ENCODE data around the gene MMP24.

MMP24 gene

GRCh38 chr20:35290887-35291417 lies 64.5 kb downstream of the MMP24 start:
- H3K36me3 ChIP-seq (ENCODE audit: insufficient read depth, low read length), result no peaks in the 10 kb centered on the region
- no peak overlapping the region for H3K4me3 ChIP-seq (ENCODE audit: low read length)
- no peak overlapping the region for H2AFZ ChIP-seq (ENCODE audit: low read depth, low read length)
- peaks cover 24% of the 10 kb centered on the region for H3K27me3 ChIP-seq (ENCODE audit: insufficient read depth, low read length)
- H3K9me3 ChIP-seq (ENCODE audit: low read length), result no peaks in the 10 kb centered on the region
- H3K4me1 ChIP-seq (ENCODE audit: insufficient read depth, low read length), result no peaks in the 10 kb centered on the region

GRCh38 chr20:35291654-35292503 lies 65.4 kb downstream of the MMP24 start, which contains the start of gene FAM83C:
Gene FAM83C (minus strand): TSS chr20:35292425. CDS start chr20:35292304, 121 bp downstream.
- Histone ChIP-seq H3K27me3 (ENCODE audit: insufficient read depth, low read length) (peaks cover 24% of the 10 kb centered on the region), H3K36me3 (ENCODE audit: insufficient read depth, low read length) (no peaks in the 10 kb centered on the region), H2AFZ (ENCODE audit: low read depth, low read length) (no peak within 1 kb of the TSS), H3K4me1 (ENCODE audit: insufficient read depth, low read length) (no peaks in the 10 kb centered on the region), H3K9me3 (ENCODE audit: low read length) (no peaks in the 10 kb centered on the region), H3K4me3 (ENCODE audit: low read length) (no peak within 1 kb of the TSS)

GRCh38 chr20:35292504-35293285 lies 66.2 kb downstream of the MMP24 start:
- no peak overlapping the region for H3K4me3 ChIP-seq (ENCODE audit: low read length)
- no peak overlapping the region for H2AFZ ChIP-seq (ENCODE audit: low read depth, low read length)
- no peaks in the 10 kb centered on the region for H3K36me3 ChIP-seq (ENCODE audit: insufficient read depth, low read length)
- no peaks in the 10 kb centered on the region for H3K9me3 ChIP-seq (ENCODE audit: low read length)
- no peaks in the 10 kb centered on the region for H3K4me1 ChIP-seq (ENCODE audit: insufficient read depth, low read length)
- peaks cover 24% of the 10 kb centered on the region for H3K27me3 ChIP-seq (ENCODE audit: insufficient read depth, low read length)

GRCh38 chr20:35293303-35294292 lies 67.1 kb downstream of the MMP24 start:
- Histone ChIP-seq H3K9me3 (ENCODE audit: low read length) (no peaks in the 10 kb centered on the region), H2AFZ (ENCODE audit: low read depth, low read length) (no peak overlapping the region), H3K4me3 (ENCODE audit: low read length) (no peak overlapping the region)

GRCh38 chr20:35294293-35294685 lies 67.8 kb downstream of the MMP24 start:
- H3K4me1 ChIP-seq (ENCODE audit: insufficient read depth, low read length), result no peaks in the 10 kb centered on the region
- H2AFZ ChIP-seq (ENCODE audit: low read depth, low read length), result no peak overlapping the region
- H3K4me3 ChIP-seq (ENCODE audit: low read length), result no peak overlapping the region
- H3K27me3 ChIP-seq (ENCODE audit: insufficient read depth, low read length), result peaks cover 24% of the 10 kb centered on the region
- H3K36me3 ChIP-seq (ENCODE audit: insufficient read depth, low read length), result no peaks in the 10 kb centered on the region
- H3K9me3 ChIP-seq (ENCODE audit: low read length), result no peaks in the 10 kb centered on the region

More at GRCh38 chr20:35293303-35294292, 67.1 kb downstream of the MMP24 start:
- Histone ChIP-seq H3K4me1 (ENCODE audit: insufficient read depth, low read length) (no peaks in the 10 kb centered on the region), H3K27me3 (ENCODE audit: insufficient read depth, low read length) (peaks cover 24% of the 10 kb centered on the region), H3K36me3 (ENCODE audit: insufficient read depth, low read length) (no peaks in the 10 kb centered on the region)

- Histone ChIP-seq H3K27me3 (ENCODE audit: insufficient read depth, low read length) (peaks cover 21% of the 10 kb centered on the region), H3K36me3 (ENCODE audit: insufficient read depth, low read length) (no peaks in the 10 kb centered on the region), H3K4me1 (ENCODE audit: insufficient read depth, low read length) (no peaks in the 10 kb centered on the region), H3K4me3 (ENCODE audit: low read length) (no peak overlapping the region), H3K9me3 (ENCODE audit: low read length) (no peaks in the 10 kb centered on the region), H2AFZ (ENCODE audit: low read depth, low read length) (no peak overlapping the region)
Observed at GRCh38 chr20:35295058-35295457, 68.6 kb downstream of the MMP24 start.

- Histone ChIP-seq H3K27me3 (ENCODE audit: insufficient read depth, low read length) (peaks cover 16% of the 10 kb centered on the region), H3K4me1 (ENCODE audit: insufficient read depth, low read length) (no peaks in the 10 kb centered on the region), H3K4me3 (ENCODE audit: low read length) (no peak overlapping the region), H2AFZ (ENCODE audit: low read depth, low read length) (no peak overlapping the region), H3K9me3 (ENCODE audit: low read length) (no peaks in the 10 kb centered on the region), H3K36me3 (ENCODE audit: insufficient read depth, low read length) (no peaks in the 10 kb centered on the region)
Observed at GRCh38 chr20:35295674-35296073, 69.2 kb downstream of the MMP24 start.

GRCh38 chr20:35296101-35296554 lies 69.6 kb downstream of the MMP24 start:
- Histone ChIP-seq H3K4me3 (ENCODE audit: low read length) (no peak overlapping the region), H2AFZ (ENCODE audit: low read depth, low read length) (no peak overlapping the region), H3K4me1 (ENCODE audit: insufficient read depth, low read length) (no peaks in the 10 kb centered on the region), H3K27me3 (ENCODE audit: insufficient read depth, low read length) (peaks cover 14% of the 10 kb centered on the region), H3K9me3 (ENCODE audit: low read length) (no peaks in the 10 kb centered on the region), H3K36me3 (ENCODE audit: insufficient read depth, low read length) (no peaks in the 10 kb centered on the region)

- Histone ChIP-seq H3K4me1 (ENCODE audit: insufficient read depth, low read length) (no peaks in the 10 kb centered on the region), H3K4me3 (ENCODE audit: low read length) (no peak overlapping the region), H3K9me3 (ENCODE audit: low read length) (no peaks in the 10 kb centered on the region), H3K36me3 (ENCODE audit: insufficient read depth, low read length) (no peaks in the 10 kb centered on the region), H3K27me3 (ENCODE audit: insufficient read depth, low read length) (peaks cover 7% of the 10 kb centered on the region), H2AFZ (ENCODE audit: low read depth, low read length) (no peak overlapping the region)
Observed at GRCh38 chr20:35297155-35297554, 70.7 kb downstream of the MMP24 start.

GRCh38 chr20:35297740-35298139 lies 71.2 kb downstream of the MMP24 start:
- Histone ChIP-seq H3K36me3 (ENCODE audit: insufficient read depth, low read length) (no peaks in the 10 kb centered on the region), H3K4me3 (ENCODE audit: low read length) (no peak overlapping the region), H3K27me3 (ENCODE audit: insufficient read depth, low read length) (peaks cover 5% of the 10 kb centered on the region), H2AFZ (ENCODE audit: low read depth, low read length) (no peak overlapping the region), H3K9me3 (ENCODE audit: low read length) (no peaks in the 10 kb centered on the region), H3K4me1 (ENCODE audit: insufficient read depth, low read length) (no peaks in the 10 kb centered on the region)

- Histone ChIP-seq H2AFZ (ENCODE audit: low read depth, low read length) (no peak overlapping the region), H3K4me1 (ENCODE audit: insufficient read depth, low read length) (no peaks in the 10 kb centered on the region), H3K4me3 (ENCODE audit: low read length) (no peak overlapping the region), H3K27me3 (ENCODE audit: insufficient read depth, low read length) (peaks cover 5% of the 10 kb centered on the region), H3K36me3 (ENCODE audit: insufficient read depth, low read length) (no peaks in the 10 kb centered on the region), H3K9me3 (ENCODE audit: low read length) (no peaks in the 10 kb centered on the region)
Observed at GRCh38 chr20:35298264-35298663, 71.8 kb downstream of the MMP24 start.

- Histone ChIP-seq H3K27me3 (ENCODE audit: insufficient read depth, low read length) (no peaks in the 10 kb centered on the region), H3K4me1 (ENCODE audit: insufficient read depth, low read length) (no peaks in the 10 kb centered on the region), H2AFZ (ENCODE audit: low read depth, low read length) (no peak overlapping the region), H3K9me3 (ENCODE audit: low read length) (no peaks in the 10 kb centered on the region), H3K4me3 (ENCODE audit: low read length) (no peak overlapping the region), H3K36me3 (ENCODE audit: insufficient read depth, low read length) (no peaks in the 10 kb centered on the region)
Observed at GRCh38 chr20:35299780-35300179, 73.3 kb downstream of the MMP24 start.

Data from neuron (in vitro differentiated cells).